MCF 10A (cell line): ENCODE measurements around the gene CPTP. TPM values are rescaled to one million over a fixed set of nuclear protein-coding genes. Genes with fewer than 3 reads are reported as not detected.
A peak's percentile ranks its signal among the peaks of the same experiment; 100 is the strongest.

Experiments
- BruUV-seq: library from RNA; stranded (reverse); fragments of 400-500 nt; replicated peaks from 2 replicates; lab custom pipeline; 2021; lab: Mats Ljungman, UMichigan
- CTCF ChIA-PET: fragments of 300-600 bp; sonication (Branson Sonifier 250); formaldehyde crosslinking; extraction: SDS; loops from one replicate; lab custom pipeline; 2021; ENCODE audit warnings: antibody characterized with exemption, inconsistent platforms; lab: Yijun Ruan, JAX
- POLR2A ChIA-PET: fragments of 300-600, 350-650 bp; sonication (Branson Sonifier 250); formaldehyde crosslinking; extraction: SDS; loops from one replicate; lab custom pipeline; 2020; ENCODE audit warnings: antibody characterized with exemption, inconsistent platforms; lab: Yijun Ruan, JAX
- DNase-seq: peaks from one replicate; pipeline ENCODE4 v3.0.0-alpha.2; 2018; ENCODE audit not compliant: unreplicated experiment
- H3K27ac Mint-ChIP-seq: one replicate; pipeline ENCODE4 v1.8.0; 2022; ENCODE audit warnings: mild to moderate bottlenecking, low read depth, mixed read lengths; ENCODE audit not compliant: unreplicated experiment
- H3K27me3 Mint-ChIP-seq: one replicate; pipeline ENCODE4 v1.8.0; 2022; ENCODE audit warnings: mixed read lengths; ENCODE audit not compliant: insufficient read depth, unreplicated experiment
- H3K36me3 Mint-ChIP-seq: one replicate; pipeline ENCODE4 v1.8.0; 2022; ENCODE audit warnings: mild to moderate bottlenecking, moderate library complexity, mixed read lengths; ENCODE audit not compliant: insufficient read depth, unreplicated experiment
- H3K4me1 Mint-ChIP-seq: one replicate; pipeline ENCODE4 v1.8.0; 2022; ENCODE audit warnings: mixed read lengths; ENCODE audit not compliant: insufficient read depth, unreplicated experiment
- H3K4me3 Mint-ChIP-seq: one replicate; pipeline ENCODE4 v1.8.0; 2022; ENCODE audit warnings: mild to moderate bottlenecking, moderate library complexity, mixed read lengths; ENCODE audit not compliant: unreplicated experiment
- H3K9me3 Mint-ChIP-seq: one replicate; pipeline ENCODE4 v1.8.0; 2022; ENCODE audit warnings: mixed read lengths; ENCODE audit not compliant: unreplicated experiment
- intact Hi-C: fragments of 100-400 bp; cut with micrococcal nuclease; formaldehyde crosslinking; loops from 2 replicates; pipeline ENCODE4 v1.14.1; 2022
- total RNA-seq: library from RNA; stranded (reverse); gene quantifications from 2 replicates; pipeline ENCODE4 v1.2.3, GENCODE V29; 2022
- TF ChIP-seq, protein P1 (sequence below): fragments of 200-600 bp; IDR thresholded peaks from one replicate; pipeline ENCODE4 v1.8.0; 2022; ENCODE audit warnings: antibody characterized with exemption, mild to moderate bottlenecking; ENCODE audit not compliant: unreplicated experiment

Gene CPTP
- total RNA-seq, 1 experiment from 2014 or later: 21.0 TPM

DNA sequence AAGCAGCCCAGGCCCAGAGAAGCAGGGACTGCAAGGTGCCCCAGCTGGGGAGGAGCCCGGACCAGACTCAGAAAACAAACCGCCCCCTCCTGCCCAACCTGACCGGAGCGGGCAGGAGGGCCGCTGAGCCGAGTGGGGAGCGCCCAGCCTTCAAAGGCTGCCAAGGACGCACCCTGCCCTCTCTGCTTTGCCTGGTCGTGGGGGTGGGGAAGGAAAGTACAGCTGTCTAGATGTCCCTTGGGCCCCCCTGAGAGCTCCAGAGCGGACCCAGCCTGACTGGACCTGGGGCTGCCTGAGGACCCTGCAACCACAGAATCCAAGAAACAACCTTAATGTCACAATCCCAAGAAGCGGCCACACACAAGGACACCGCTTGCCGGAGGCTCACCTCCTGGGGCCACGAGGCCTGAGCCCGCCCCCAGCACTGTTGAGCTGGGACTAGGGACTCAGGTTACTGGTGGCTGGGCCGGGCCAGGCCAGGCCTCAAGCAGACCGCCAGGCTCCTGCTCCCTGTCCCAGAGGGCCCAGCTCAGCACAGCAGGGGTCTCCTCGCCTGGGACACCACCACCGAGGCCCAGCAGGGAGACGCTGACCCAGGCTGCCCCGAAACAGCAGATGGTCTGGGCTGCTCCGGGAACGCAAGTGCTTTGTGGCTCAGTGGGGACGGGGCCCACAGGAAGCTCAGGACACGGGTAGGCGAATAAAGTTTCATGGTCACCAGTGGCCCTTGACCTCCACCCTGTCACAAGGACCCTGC lies 23.2 kb downstream of the CPTP start:
- peak; percentile 74 for DNase-seq
- CTCF ChIA-PET: interaction anchor here (0.5 to 1.2 kb wide), 13 partner anchors 13 to 364 kb away, joined by 3 to 7 read pairs (median 3); partner anchors contain the start of gene AURKAIP1

DNA sequence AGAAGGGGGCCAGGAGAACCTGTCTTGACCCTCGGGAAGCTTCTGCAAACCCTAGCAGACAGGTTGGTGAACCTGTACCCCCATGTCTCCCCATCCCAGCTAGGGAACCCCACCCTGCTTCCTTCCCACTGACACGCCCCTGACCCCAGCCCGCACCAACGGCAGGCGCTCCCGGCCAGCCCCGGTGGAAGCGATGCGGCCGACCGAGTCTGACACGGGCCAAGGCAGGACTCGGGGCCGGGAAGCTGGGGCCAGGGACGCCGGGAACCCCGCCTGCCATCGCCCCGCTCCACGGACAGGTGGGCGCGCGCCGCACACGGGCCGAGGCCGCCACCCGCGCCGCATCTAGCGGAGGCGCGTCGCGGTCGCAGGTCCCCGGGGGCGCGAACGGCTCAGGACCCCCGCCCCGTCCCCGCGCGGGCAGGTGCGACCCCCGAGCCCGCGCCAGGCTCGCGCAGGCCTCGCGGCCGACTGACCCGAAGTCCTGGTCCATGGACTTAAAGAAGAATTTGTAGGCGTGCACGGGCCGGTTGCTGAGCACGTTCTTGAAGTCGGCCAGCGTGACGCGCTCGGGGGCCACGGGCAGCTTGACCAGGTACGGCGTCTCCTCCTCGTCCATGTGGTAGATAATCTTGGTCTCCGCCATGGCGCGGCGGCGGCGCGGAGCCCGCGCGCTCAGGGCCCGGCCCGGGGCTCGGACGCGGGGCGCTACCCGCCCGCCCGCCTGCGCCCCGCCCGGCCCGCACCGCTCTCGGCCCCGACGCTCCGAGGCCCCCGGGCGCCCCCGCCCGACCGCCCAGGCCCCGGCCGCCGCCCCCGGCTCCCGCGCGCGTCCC lies 24.0 kb downstream of the CPTP start:
- Mint-ChIP-seq H3K27ac (peak overlapping the region; percentile 84), H3K4me3 (peak overlapping the region; percentile 79), H3K9me3 (no peaks in the 10 kb centered on the region), H3K36me3 (peaks cover 6% of the 10 kb centered on the region), H3K27me3 (no peaks in the 10 kb centered on the region), H3K4me1 (peaks cover 13% of the 10 kb centered on the region)
- DNase-seq: no peak
- intact Hi-C loops: loop anchor here (1.0 kb wide), 1 partner anchor 40 kb away; the partner anchor contains the start of gene PUSL1
- TF ChIP-seq, protein P1, sequence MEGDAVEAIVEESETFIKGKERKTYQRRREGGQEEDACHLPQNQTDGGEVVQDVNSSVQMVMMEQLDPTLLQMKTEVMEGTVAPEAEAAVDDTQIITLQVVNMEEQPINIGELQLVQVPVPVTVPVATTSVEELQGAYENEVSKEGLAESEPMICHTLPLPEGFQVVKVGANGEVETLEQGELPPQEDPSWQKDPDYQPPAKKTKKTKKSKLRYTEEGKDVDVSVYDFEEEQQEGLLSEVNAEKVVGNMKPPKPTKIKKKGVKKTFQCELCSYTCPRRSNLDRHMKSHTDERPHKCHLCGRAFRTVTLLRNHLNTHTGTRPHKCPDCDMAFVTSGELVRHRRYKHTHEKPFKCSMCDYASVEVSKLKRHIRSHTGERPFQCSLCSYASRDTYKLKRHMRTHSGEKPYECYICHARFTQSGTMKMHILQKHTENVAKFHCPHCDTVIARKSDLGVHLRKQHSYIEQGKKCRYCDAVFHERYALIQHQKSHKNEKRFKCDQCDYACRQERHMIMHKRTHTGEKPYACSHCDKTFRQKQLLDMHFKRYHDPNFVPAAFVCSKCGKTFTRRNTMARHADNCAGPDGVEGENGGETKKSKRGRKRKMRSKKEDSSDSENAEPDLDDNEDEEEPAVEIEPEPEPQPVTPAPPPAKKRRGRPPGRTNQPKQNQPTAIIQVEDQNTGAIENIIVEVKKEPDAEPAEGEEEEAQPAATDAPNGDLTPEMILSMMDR: no peak
- CTCF ChIA-PET: interaction anchor here (0.6 to 1.2 kb wide), 7 partner anchors 14 to 52 kb away, joined by 3 to 7 read pairs (median 3); partner anchors contain the start of gene AURKAIP1
- POLR2A ChIA-PET: interaction anchor here (0.7 to 5.7 kb wide), 12 partner anchors 11 to 328 kb away, joined by 3 to 47 read pairs (median 4); partner anchors contain the start of genes AURKAIP1 and CCNL2
- BruUV-seq: no TSS peak

More for the DNA sequence above, 23.2 kb downstream of the CPTP start:
- H3K9me3 Mint-ChIP-seq: no peaks in the 10 kb centered on the region
- TF ChIP-seq, protein P1: no peak
- peaks cover 13% of the 10 kb centered on the region for H3K36me3 Mint-ChIP-seq
- peak overlapping the region; percentile 79 for H3K4me3 Mint-ChIP-seq
- BruUV-seq: TSS peak; percentile 28
- POLR2A ChIA-PET: interaction anchor here (0.7 to 5.7 kb wide), 18 partner anchors 10 to 327 kb away, joined by 3 to 47 read pairs (median 4); partner anchors contain the start of genes AURKAIP1 and CCNL2
- peaks cover 13% of the 10 kb centered on the region for H3K4me1 Mint-ChIP-seq
- no peaks in the 10 kb centered on the region for H3K27me3 Mint-ChIP-seq
- peak overlapping the region; percentile 84 for H3K27ac Mint-ChIP-seq
- intact Hi-C loops: loop anchor here (1.0 kb wide), 1 partner anchor 40 kb away; the partner anchor contains the start of gene PUSL1

DNA sequence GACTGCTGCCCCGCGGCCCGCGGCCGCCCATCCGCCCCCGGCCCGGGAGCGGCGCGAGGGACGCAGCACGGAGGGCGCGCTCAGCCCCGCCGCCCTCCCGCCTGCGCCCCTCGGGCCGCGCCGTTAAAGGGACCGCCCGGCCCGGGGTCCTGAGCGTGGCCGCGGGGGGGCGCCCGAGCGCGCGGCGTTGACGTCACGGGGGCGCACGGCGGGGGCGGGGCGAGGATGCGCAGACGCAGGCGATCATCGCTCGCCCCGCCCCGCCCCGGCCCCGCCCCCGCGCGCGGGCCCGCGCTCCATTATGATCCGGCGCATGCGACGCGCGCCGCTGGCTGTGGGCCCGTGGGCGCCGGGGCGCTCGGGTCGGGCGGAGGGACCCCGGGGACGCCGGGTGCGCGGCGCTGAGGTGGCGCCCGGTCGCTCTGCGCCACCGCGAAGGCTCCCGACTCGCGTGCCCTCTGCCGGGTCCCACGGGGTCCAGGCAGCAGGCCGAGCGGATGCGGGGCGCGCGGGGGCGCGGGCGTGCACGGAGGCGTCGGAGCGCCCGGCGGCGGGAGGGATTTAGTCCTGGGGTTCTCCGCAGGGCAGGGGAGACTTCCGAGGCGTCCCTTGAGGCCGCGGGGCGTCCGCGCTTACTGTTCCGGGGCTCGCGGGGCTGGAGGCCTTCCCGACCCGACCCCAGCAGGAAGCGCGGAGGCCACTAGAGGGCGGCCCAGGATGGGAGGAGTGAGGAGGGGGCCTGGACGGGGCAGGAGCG lies 24.8 kb downstream of the CPTP start, which contains the start of gene DVL1:
TSS of gene DVL1 (minus strand) at position 163 of the 757 bp plus-strand sequence. CDS start 353 bp downstream, outside the sequence.
- H3K4me3 Mint-ChIP-seq: peak within 1 kb of the TSS; percentile 79
- DNase-seq: no peak
- H3K27ac Mint-ChIP-seq: peak within 1 kb of the TSS; percentile 84
- TF ChIP-seq, protein P1: peak; percentile 43
- no peaks in the 10 kb centered on the region for H3K27me3 Mint-ChIP-seq
- no TSS peak for BruUV-seq
- POLR2A ChIA-PET: interaction anchor here (1.2 to 5.7 kb wide), 3 partner anchors 17 to 156 kb away, joined by 3 to 47 read pairs (median 28); partner anchors contain the start of gene AURKAIP1
- CTCF ChIA-PET: no interaction called here
- no peaks in the 10 kb centered on the region for H3K36me3 Mint-ChIP-seq
- intact Hi-C loops: no loop called here
- H3K9me3 Mint-ChIP-seq: no peaks in the 10 kb centered on the region
- peaks cover 13% of the 10 kb centered on the region for H3K4me1 Mint-ChIP-seq
